ENCODE results near the gene FLOT1. TPM values are rescaled to one million over a fixed set of nuclear protein-coding genes. Genes with fewer than 3 reads are reported as not detected.
A peak's percentile ranks its signal among the peaks of the same experiment; 100 is the strongest.

Gene FLOT1
- total RNA-seq, 1 experiment from 2014 or later: 116 TPM

DNA sequence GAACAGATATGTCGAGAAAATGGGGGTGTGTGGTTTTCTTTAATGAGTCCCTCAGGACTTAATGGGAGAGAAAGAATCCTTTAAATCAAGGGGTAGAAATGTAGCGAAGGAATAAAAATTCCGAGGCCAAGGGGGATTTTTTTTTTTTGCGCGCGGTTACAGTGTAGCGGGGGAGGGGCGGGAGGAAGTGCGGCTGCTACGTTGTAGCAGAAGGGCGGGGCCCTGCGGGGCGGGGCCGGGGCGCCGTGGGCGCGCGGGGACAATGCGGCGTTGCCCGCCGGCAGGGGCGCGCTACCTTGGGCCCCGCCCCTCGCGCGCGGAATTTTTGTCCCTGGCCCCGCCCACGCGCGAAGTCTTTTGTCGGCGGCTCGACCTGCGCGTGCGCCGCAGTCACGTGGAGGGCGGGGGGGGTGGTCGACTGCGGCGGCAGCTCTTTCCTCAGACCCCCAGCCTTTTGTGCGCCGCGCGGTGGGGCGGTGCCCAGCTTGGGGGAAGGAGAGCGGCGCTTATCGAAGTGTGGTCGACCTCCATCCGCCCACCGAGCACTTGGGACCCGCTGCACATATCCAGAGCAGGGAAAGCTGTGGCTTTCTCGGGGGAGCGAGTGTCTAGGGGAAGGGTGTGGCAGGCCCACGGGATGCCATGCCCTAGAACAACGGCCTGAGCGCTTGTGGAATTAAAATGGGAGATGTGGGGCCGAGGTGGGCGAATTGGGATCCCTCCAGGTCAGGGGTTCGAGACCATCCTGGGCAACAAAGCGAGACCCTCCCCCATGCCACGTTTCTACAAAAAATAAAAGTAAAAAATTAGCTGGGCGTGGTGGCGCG lies 21.1 kb downstream of the FLOT1 start:
- TF ChIP-seq, protein P1, sequence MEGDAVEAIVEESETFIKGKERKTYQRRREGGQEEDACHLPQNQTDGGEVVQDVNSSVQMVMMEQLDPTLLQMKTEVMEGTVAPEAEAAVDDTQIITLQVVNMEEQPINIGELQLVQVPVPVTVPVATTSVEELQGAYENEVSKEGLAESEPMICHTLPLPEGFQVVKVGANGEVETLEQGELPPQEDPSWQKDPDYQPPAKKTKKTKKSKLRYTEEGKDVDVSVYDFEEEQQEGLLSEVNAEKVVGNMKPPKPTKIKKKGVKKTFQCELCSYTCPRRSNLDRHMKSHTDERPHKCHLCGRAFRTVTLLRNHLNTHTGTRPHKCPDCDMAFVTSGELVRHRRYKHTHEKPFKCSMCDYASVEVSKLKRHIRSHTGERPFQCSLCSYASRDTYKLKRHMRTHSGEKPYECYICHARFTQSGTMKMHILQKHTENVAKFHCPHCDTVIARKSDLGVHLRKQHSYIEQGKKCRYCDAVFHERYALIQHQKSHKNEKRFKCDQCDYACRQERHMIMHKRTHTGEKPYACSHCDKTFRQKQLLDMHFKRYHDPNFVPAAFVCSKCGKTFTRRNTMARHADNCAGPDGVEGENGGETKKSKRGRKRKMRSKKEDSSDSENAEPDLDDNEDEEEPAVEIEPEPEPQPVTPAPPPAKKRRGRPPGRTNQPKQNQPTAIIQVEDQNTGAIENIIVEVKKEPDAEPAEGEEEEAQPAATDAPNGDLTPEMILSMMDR (conservative IDR thresholded peaks at IDR 0.05; ENCODE audit: low read depth, low read length): 0 out of 2 replicates have a peak, but pooled peaks have one; percentile 27
- no peak for TF ChIP-seq EZH2 (IDR thresholded peaks at IDR 0.05; ENCODE audit: borderline replicate concordance, low read depth, low read length, poor library complexity, severe bottlenecking)
- peaks cover 45% of the 10 kb centered on the region for H3K36me3 ChIP-seq (ENCODE audit: insufficient read depth, low read length, poor library complexity, severe bottlenecking)
- CTCF ChIA-PET: interaction anchor here (0.6 to 2.1 kb wide), 2 partner anchors 13 to 42 kb away, joined by 3 to 11 read pairs; no protein-coding TSS in a partner anchor
- POLR2A ChIA-PET (ENCODE audit: low non-redundant PET): interaction anchor here (0.6 to 1.5 kb wide), 3 partner anchors 42 to 104 kb away, joined by 4 to 5 read pairs (median 5); partner anchors contain the start of genes MRPS18B and PPP1R10
- H3K27ac ChIP-seq (ENCODE audit: low read depth, low read length, poor library complexity, severe bottlenecking): peak overlapping the region; percentile 98
- H3K9me3 ChIP-seq (ENCODE audit: low read depth, low read length, poor library complexity, severe bottlenecking): no peaks in the 10 kb centered on the region
- H3K27me3 ChIP-seq (replicated peaks; ENCODE audit: insufficient read depth, low read depth, low read length, poor library complexity): no peaks in the 10 kb centered on the region
- intact Hi-C loops (cut with micrococcal nuclease; ENCODE audit: unreplicated experiment): loop anchor here (1.0 kb wide), 1 partner anchor 42 kb away; no protein-coding TSS in a partner anchor
- peak overlapping the region; percentile 94 for H3K4me3 ChIP-seq (ENCODE audit: low read depth, low read length, poor library complexity, severe bottlenecking)
- DNase-seq (ENCODE audit: low spot score): peak; percentile 94
- H3K4me1 ChIP-seq (ENCODE audit: insufficient read depth, low read length, poor library complexity, severe bottlenecking): peaks cover 35% of the 10 kb centered on the region
- no TSS peak for BruUV-seq (replicated peaks)

DNA sequence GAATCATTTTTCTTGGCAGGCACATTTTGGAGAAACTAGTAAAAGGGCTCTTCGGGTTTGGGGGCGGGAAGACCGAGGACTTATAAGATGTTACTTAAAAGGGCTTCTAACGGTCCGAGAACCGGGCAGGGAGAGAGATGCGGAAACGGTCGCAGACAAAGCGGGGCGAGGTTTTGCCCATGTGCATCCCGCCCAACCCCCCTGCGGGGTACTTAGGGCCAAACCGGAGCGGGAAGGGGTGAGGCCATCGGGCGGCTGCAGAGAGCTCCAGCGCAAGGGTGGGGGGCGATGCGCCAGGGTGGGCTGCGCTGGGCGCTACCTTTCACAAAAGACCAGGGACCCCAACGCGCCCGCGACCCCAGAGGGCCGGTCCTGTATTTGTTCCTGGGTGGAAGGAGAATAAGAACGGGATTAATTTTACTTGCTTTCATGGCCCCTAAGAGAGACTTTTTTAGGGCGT lies 21.7 kb downstream of the FLOT1 start:
- intact Hi-C loops (cut with micrococcal nuclease; ENCODE audit: unreplicated experiment): no loop called here
- CTCF ChIA-PET: interaction anchor here (0.6 kb wide), 1 partner anchor 14 kb away, joined by 3 read pairs; no protein-coding TSS in a partner anchor
- Histone ChIP-seq H3K27ac (ENCODE audit: low read depth, low read length, poor library complexity, severe bottlenecking) (peak overlapping the region; percentile 98), H3K4me1 (ENCODE audit: insufficient read depth, low read length, poor library complexity, severe bottlenecking) (peaks cover 40% of the 10 kb centered on the region), H3K9me3 (ENCODE audit: low read depth, low read length, poor library complexity, severe bottlenecking) (no peaks in the 10 kb centered on the region), H3K27me3 (replicated peaks; ENCODE audit: insufficient read depth, low read depth, low read length, poor library complexity) (no peaks in the 10 kb centered on the region), H3K4me3 (ENCODE audit: low read depth, low read length, poor library complexity, severe bottlenecking) (peak overlapping the region; percentile 94), H3K36me3 (ENCODE audit: insufficient read depth, low read length, poor library complexity, severe bottlenecking) (peaks cover 44% of the 10 kb centered on the region)
- no peak for TF ChIP-seq EZH2 (IDR thresholded peaks at IDR 0.05; ENCODE audit: borderline replicate concordance, low read depth, low read length, poor library complexity, severe bottlenecking)
- TF ChIP-seq, protein P1 (conservative IDR thresholded peaks at IDR 0.05; ENCODE audit: low read depth, low read length): no peak
- peak; percentile 87 for DNase-seq (ENCODE audit: low spot score)
- BruUV-seq (replicated peaks): no TSS peak
- POLR2A ChIA-PET (ENCODE audit: low non-redundant PET): interaction anchor here (0.6 to 1.5 kb wide), 4 partner anchors 42 to 150 kb away, joined by 4 to 11 read pairs (median 5); partner anchors contain the start of genes MRPS18B and PPP1R10

DNA sequence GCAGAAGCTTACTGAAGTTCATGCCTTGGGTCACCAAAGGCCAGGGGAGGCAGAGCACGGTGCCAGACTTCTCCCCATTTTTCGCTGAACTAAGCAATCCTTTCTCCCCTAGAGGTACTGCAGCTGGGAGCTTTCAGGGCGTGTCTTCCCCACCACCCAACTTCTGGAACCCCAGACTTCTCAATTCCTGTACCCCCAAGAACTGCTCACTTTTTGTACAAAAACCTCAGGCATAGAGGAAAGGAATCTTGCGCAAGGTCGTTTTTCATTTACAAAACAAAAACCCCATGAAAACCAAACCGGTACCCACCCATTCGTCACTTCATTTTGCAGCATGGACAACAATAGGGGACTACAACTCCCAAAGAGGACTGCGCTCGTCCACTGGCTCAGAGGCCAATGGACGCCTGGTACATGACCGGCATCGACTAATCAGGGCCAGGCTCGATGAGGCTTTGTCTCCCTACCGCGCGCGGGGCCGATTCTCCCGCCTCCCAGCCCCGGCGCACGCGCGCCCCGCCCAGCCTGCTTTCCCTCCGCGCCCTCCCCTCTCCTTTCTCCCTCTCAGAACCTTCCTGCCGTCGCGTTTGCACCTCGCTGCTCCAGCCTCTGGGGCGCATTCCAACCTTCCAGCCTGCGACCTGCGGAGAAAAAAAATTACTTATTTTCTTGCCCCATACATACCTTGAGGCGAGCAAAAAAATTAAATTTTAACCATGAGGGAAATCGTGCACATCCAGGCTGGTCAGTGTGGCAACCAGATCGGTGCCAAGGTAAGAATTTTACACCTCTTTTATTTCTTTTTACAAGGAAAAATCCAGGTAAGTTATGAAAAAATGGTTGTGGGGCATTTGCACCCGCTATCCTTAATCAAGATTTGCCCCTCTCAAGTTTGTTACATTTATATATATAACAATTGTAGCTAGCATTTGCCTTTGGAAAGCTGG lies 22.4 kb downstream of the FLOT1 start, which contains the start of gene TUBB:
Gene TUBB (plus strand): TSS at position 562 of the 947 bp plus-strand sequence. CDS start 155 bp downstream, at position 717.
- Histone ChIP-seq H3K4me1 (ENCODE audit: insufficient read depth, low read length, poor library complexity, severe bottlenecking) (peaks cover 37% of the 10 kb centered on the region), H3K9me3 (ENCODE audit: low read depth, low read length, poor library complexity, severe bottlenecking) (no peaks in the 10 kb centered on the region), H3K27me3 (replicated peaks; ENCODE audit: insufficient read depth, low read depth, low read length, poor library complexity) (no peaks in the 10 kb centered on the region), H3K27ac (ENCODE audit: low read depth, low read length, poor library complexity, severe bottlenecking) (peak within 1 kb of the TSS; percentile 98), H3K4me3 (ENCODE audit: low read depth, low read length, poor library complexity, severe bottlenecking) (peak within 1 kb of the TSS; percentile 94), H3K36me3 (ENCODE audit: insufficient read depth, low read length, poor library complexity, severe bottlenecking) (peaks cover 39% of the 10 kb centered on the region)
- intact Hi-C loops (cut with micrococcal nuclease; ENCODE audit: unreplicated experiment): no loop called here
- ChIA-PET POLR2A (ENCODE audit: low non-redundant PET) (interaction anchor here (0.6 to 1.0 kb wide), 3 partner anchors 103 to 478 kb away, joined by 4 to 11 read pairs (median 5); partner anchors contain the start of genes MRPS18B and PPP1R10), CTCF (no interaction called here)
- peak; percentile 99 for DNase-seq (ENCODE audit: low spot score)
- no peak for TF ChIP-seq EZH2 (IDR thresholded peaks at IDR 0.05; ENCODE audit: borderline replicate concordance, low read depth, low read length, poor library complexity, severe bottlenecking)
- TF ChIP-seq, protein P1 (conservative IDR thresholded peaks at IDR 0.05; ENCODE audit: low read depth, low read length): no peak
- BruUV-seq (replicated peaks): TSS peak; percentile 29
